GM12878 (cell line): ENCODE results near the gene ZNF232.

Experiments used
- CBFB ChIP-seq: IDR thresholded peaks from 2 replicates; pipeline ENCODE4 v1.6.1; 2016; ENCODE audit warnings: antibody characterized with exemption, low read depth
- CBX3 ChIP-seq: fragments of 200-600 bp; sonication (generic); IDR thresholded peaks from 2 replicates; pipeline ENCODE4 v1.6.1; 2016; ENCODE audit warnings: low read depth, borderline replicate concordance
- EP300 ChIP-seq, 2 experiments: fragments of 150-350 bp in 1 of 2; IDR thresholded peaks; 2 replicates each; pipeline ENCODE4 v1.6.1; 2011 to 2012; ENCODE audit warnings: low read depth in 2 of 2, low read length in 2 of 2, borderline replicate concordance in 1 of 2, improper control_type of control experiment in 1 of 2, inconsistent platforms in 1 of 2; ENCODE audit not compliant: control insufficient read depth in 1 of 2
- FOXM1 ChIP-seq: IDR thresholded peaks from 2 replicates; pipeline ENCODE4 v1.6.1; 2012; ENCODE audit warnings: low read depth, mild to moderate bottlenecking, inconsistent platforms, low read length, moderate library complexity
- HDGF ChIP-seq: fragments of 450-650 bp; IDR thresholded peaks from 2 replicates; pipeline ENCODE4 v1.6.1; 2016; ENCODE audit warnings: antibody characterized with exemption
- NR2C2 ChIP-seq: IDR thresholded peaks from 2 replicates; pipeline ENCODE4 v1.6.1; 2011; ENCODE audit warnings: borderline replicate concordance, low read depth; ENCODE audit not compliant: control insufficient read depth, insufficient read length
- POLR2A ChIP-seq: IDR thresholded peaks from 2 replicates; pipeline ENCODE4 v1.6.1; 2011; ENCODE audit warnings: low read depth, mild to moderate bottlenecking, low read length
- RBBP5 ChIP-seq: fragments of 200-600 bp; sonication (generic); conservative IDR thresholded peaks from 2 replicates; pipeline ENCODE4 v1.6.1; 2016
- SMAD1 ChIP-seq: fragments of 450-650 bp; IDR thresholded peaks from 2 replicates; pipeline ENCODE4 v1.6.1; 2018; ENCODE audit warnings: mild to moderate bottlenecking, low read depth; ENCODE audit not compliant: partially characterized antibody
- ZSCAN29 ChIP-seq: fragments of 450-650 bp; IDR thresholded peaks from 2 replicates; pipeline ENCODE4 v1.6.1; 2017; ENCODE audit warnings: mild to moderate bottlenecking, moderate library complexity
- TF ChIP-seq, protein P1 (sequence below), 3 experiments: IDR thresholded peaks in 2 of 3; conservative IDR thresholded peaks in 1 of 3; 2 replicates each; pipeline ENCODE4 v1.5.1; 2011; ENCODE audit warnings: low read depth in 3 of 3, low read length in 3 of 3, mild to moderate bottlenecking in 3 of 3, control low read depth in 2 of 3, moderate library complexity in 2 of 3, inconsistent platforms in 1 of 3, mixed read lengths in 1 of 3; ENCODE audit not compliant: control insufficient read depth in 2 of 3, insufficient read depth in 1 of 3; ENCODE audit errors: extremely low read depth in 1 of 3
- TF ChIP-seq, protein P2 (sequence below): fragments of 150-350 bp; IDR thresholded peaks from 2 replicates; pipeline ENCODE4 v1.6.1; 2016; ENCODE audit warnings: low read depth, low read length

DNA sequence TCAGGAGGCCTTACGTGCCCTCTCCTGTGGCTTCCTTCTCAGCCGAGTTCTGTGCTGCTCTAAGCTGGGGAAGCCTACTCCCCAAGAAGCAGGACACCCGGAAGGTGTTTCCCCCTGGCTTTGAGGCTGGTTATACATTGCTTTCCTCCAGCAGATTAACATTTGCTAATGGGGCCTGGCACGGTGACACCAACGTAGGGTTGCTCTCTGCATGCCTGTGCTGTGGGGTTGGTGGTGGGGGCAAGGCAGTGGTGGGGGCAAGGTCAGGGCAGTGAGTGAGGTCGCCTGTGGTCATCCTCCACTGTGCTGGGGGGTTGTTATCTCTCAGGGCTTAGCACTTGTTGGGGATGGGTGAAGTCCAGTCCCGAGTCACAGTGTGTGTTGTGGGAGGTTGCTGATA, 8.4 kb upstream of the ZNF232 start:
- TF ChIP-seq FOXM1: no peak
- no peak for TF ChIP-seq POLR2A
- TF ChIP-seq, protein P1, sequence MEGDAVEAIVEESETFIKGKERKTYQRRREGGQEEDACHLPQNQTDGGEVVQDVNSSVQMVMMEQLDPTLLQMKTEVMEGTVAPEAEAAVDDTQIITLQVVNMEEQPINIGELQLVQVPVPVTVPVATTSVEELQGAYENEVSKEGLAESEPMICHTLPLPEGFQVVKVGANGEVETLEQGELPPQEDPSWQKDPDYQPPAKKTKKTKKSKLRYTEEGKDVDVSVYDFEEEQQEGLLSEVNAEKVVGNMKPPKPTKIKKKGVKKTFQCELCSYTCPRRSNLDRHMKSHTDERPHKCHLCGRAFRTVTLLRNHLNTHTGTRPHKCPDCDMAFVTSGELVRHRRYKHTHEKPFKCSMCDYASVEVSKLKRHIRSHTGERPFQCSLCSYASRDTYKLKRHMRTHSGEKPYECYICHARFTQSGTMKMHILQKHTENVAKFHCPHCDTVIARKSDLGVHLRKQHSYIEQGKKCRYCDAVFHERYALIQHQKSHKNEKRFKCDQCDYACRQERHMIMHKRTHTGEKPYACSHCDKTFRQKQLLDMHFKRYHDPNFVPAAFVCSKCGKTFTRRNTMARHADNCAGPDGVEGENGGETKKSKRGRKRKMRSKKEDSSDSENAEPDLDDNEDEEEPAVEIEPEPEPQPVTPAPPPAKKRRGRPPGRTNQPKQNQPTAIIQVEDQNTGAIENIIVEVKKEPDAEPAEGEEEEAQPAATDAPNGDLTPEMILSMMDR (IDR thresholded peaks at IDR 0.05 in 2 of 3, conservative IDR thresholded peaks at IDR 0.05 in 1 of 3; ENCODE audit: control insufficient read depth in 2 of 3, extremely low read depth in 1 of 3, insufficient read depth in 1 of 3, low read depth in 3 of 3, low read length in 3 of 3): no peak
- no peak for TF ChIP-seq CBFB
- TF ChIP-seq, protein P2, sequence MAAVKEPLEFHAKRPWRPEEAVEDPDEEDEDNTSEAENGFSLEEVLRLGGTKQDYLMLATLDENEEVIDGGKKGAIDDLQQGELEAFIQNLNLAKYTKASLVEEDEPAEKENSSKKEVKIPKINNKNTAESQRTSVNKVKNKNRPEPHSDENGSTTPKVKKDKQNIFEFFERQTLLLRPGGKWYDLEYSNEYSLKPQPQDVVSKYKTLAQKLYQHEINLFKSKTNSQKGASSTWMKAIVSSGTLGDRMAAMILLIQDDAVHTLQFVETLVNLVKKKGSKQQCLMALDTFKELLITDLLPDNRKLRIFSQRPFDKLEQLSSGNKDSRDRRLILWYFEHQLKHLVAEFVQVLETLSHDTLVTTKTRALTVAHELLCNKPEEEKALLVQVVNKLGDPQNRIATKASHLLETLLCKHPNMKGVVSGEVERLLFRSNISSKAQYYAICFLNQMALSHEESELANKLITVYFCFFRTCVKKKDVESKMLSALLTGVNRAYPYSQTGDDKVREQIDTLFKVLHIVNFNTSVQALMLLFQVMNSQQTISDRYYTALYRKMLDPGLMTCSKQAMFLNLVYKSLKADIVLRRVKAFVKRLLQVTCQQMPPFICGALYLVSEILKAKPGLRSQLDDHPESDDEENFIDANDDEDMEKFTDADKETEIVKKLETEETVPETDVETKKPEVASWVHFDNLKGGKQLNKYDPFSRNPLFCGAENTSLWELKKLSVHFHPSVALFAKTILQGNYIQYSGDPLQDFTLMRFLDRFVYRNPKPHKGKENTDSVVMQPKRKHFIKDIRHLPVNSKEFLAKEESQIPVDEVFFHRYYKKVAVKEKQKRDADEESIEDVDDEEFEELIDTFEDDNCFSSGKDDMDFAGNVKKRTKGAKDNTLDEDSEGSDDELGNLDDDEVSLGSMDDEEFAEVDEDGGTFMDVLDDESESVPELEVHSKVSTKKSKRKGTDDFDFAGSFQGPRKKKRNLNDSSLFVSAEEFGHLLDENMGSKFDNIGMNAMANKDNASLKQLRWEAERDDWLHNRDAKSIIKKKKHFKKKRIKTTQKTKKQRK: no peak
- no peak for TF ChIP-seq CBX3
- TF ChIP-seq ZSCAN29: no peak
- no peak for TF ChIP-seq NR2C2
- TF ChIP-seq HDGF: no peak
- TF ChIP-seq EP300 (IDR thresholded peaks at IDR 0.05; ENCODE audit: borderline replicate concordance in 1 of 2, control insufficient read depth in 1 of 2, low read depth in 2 of 2, low read length in 2 of 2): no peak
- no peak for TF ChIP-seq SMAD1
- TF ChIP-seq RBBP5: no peak
